Activated CD4-positive, alpha-beta T cell treated with anti-CD3 and anti-CD28 coated beads for 1 hour (primary cell): ENCODE results near the gene KAZALD1.

Source experiments
- DNase-seq: peaks from one replicate; pipeline ENCODE4 v3.0.0-alpha.2; 2020

KAZALD1 gene

GRCh38 chr10:101070098-101070497, 8.3 kb downstream of the KAZALD1 start:
- no peak for DNase-seq

GRCh38 chr10:101071267-101071884, 9.6 kb downstream of the KAZALD1 start:
- DNase-seq, result no peak

GRCh38 chr10:101071885-101072433, 10.2 kb downstream of the KAZALD1 start:
- no peak for DNase-seq

- no peak for DNase-seq
Measured at GRCh38 chr10:101072923-101073322, 11.1 kb downstream of the KAZALD1 start.

- no peak for DNase-seq
Measured at GRCh38 chr10:101073631-101074030, 11.8 kb downstream of the KAZALD1 start.

- no peak for DNase-seq
Measured at GRCh38 chr10:101075775-101076174, 14.0 kb downstream of the KAZALD1 start.

GRCh38 chr10:101076630-101077029, 14.8 kb downstream of the KAZALD1 start:
- no peak for DNase-seq

GRCh38 chr10:101079874-101080273, 18.1 kb downstream of the KAZALD1 start:
- no peak for DNase-seq

- DNase-seq, result no peak
Measured at GRCh38 chr10:101080933-101081931, 19.4 kb downstream of the KAZALD1 start.

- no peak for DNase-seq
Measured at GRCh38 chr10:101085846-101086245, 24.1 kb downstream of the KAZALD1 start.

- DNase-seq, result no peak
Measured at GRCh38 chr10:101087376-101087775, 25.6 kb downstream of the KAZALD1 start.

- DNase-seq, result no peak
Measured at GRCh38 chr10:101087965-101088364, 26.2 kb downstream of the KAZALD1 start.

- no peak for DNase-seq
Measured at GRCh38 chr10:101089520-101090299, 27.9 kb downstream of the KAZALD1 start.

- DNase-seq, result no peak
Measured at GRCh38 chr10:101090597-101090996, 28.8 kb downstream of the KAZALD1 start.

- DNase-seq, result no peak
Measured at GRCh38 chr10:101091546-101092290, 29.9 kb downstream of the KAZALD1 start.

GRCh38 chr10:101092881-101093354, 31.1 kb downstream of the KAZALD1 start:
- no peak for DNase-seq

- no peak for DNase-seq
Measured at GRCh38 chr10:101094121-101094879, 32.5 kb downstream of the KAZALD1 start.

GRCh38 chr10:101095004-101095403, 33.2 kb downstream of the KAZALD1 start:
- DNase-seq, result no peak

- DNase-seq, result peak; percentile 49
Measured at GRCh38 chr10:101095550-101096213, 33.9 kb downstream of the KAZALD1 start.

GRCh38 chr10:101096378-101096777, 34.6 kb downstream of the KAZALD1 start:
- DNase-seq, result no peak

- DNase-seq, result no peak
Measured at GRCh38 chr10:101097881-101098280, 36.1 kb downstream of the KAZALD1 start.
